Ureter (tissue), 1 donor: ENCODE data around the gene COL4A1. TPM values are rescaled to one million over a fixed set of nuclear protein-coding genes. Genes with fewer than 3 reads are reported as not detected.
A peak's percentile ranks its signal among the peaks of the same experiment; 100 is the strongest.

Source experiments
- DNase-seq: peaks from one replicate; pipeline ENCODE4 v3.0.0-alpha.2; 2020; ENCODE audit warnings: low spot score
- total RNA-seq: library from RNA; stranded (reverse); gene quantifications from one replicate; pipeline ENCODE4 v1.2.4, GENCODE V29; 2023
- donor health status: DM: yes; HTN: yes; CAD: no.

Gene COL4A1
- total RNA-seq, 1 donor from 2014 or later: 144 TPM

DNA sequence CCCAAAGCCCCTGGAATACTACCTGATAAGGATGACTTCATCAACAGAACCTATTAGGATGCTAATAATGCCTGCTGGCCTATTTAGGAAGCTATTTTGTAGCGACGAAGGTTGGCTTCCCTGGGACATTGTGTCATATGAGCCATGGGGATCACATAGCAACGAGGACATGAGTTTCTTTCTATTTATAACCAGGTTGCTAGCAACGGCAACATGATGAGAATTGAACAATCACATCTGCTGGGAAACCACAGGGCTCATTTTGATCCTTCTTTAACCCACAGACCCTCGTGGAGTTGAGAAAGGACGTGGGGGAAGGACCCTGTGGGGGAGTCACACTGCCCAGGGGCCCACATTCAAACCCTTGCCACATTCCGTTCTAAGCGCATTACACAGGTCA lies 172.2 kb downstream of the COL4A1 start:
- DNase-seq: no peak

DNA sequence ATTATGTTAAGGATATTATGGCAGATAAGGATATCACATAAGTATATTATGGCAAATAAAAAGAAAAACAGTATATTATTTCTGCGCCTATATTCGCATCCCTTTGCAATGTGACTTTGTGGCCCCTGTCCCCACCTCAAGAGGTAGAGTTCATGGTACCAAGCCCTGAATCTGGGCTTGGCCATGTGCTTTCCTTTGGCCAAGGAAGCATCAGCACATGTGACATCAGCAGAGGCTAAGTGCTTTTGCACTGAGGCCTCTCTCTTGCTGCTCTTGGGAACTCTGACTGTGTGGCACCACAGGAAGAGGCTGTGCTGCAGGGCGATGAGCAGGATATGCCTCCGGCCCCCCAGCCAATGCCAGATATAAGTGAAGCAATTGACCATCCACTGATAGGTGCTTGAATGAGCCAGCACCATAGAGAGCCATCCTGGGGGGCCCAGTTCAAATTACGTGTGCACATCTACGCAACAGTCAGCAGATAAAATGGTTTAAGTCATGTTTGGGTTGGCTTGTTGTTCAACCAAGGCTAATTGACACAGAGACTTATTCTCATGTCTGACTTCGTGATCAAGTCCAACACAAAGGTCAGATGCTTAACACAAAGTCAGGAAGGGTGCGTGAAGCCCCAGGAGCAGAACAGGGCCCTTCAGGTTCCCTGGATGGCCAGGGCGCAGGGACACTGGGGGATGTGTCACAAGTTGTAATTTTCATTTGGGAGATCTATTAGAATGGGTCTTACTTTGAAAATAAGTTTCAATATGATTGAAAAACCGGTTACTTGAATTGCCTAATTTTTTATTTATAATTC lies 173.3 kb downstream of the COL4A1 start:
- no peak for DNase-seq

DNA sequence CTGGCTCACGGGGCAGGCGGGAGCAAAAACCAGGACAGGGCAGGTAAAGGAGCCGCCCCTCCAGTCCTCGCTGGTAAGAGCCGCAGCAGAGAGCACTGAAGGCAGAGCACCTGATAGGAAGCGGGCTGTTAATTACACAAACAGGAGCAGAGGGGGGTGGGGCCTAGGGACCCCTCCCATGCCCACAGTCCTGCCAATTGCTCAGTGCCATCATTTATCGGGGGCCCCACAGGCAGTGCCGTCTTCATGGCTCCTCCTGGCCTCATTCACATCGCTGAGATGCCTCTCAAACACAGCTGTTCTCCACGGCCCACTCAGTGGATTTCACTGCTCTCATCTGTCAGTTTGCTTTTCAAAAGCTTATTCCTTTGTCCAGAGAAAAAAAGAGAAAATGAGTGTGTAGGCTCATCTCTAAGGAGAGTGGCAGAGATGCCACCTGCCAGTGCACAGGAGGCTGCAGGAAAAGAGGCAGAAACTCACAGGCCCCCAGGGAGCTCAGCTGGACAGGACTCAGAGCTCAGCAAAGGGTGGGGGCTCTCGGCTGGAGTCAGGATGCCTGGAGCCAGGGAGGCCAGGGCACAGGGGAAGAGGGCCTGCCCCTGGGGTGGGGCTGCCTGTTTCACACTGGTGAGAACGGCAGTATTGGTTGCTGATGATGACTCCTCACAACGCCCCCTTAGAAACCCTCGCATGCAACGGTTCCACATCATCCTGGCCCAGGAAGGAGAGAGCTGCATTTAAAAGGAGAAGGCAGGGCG lies 174.6 kb downstream of the COL4A1 start:
- DNase-seq: no peak

DNA sequence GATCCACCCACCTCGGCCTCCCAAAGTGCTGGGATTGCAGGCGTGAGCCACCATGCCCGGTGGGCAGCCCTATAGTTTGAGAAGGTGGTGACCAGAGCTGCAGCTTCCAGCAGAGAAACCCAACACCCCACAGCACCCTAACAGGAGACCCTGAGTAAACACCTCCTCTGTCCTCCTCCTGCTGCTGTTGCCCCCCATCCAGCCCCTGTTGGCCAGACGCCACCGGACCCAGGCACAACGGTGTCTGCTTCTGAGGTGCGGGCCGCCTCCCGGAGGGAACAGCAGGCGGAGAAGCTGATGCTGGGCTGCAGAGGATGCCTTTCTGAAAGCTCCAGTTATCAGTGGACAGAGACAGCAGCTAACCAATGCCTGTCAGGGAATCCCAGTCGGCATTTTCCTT lies 175.5 kb downstream of the COL4A1 start:
- DNase-seq: no peak

DNA sequence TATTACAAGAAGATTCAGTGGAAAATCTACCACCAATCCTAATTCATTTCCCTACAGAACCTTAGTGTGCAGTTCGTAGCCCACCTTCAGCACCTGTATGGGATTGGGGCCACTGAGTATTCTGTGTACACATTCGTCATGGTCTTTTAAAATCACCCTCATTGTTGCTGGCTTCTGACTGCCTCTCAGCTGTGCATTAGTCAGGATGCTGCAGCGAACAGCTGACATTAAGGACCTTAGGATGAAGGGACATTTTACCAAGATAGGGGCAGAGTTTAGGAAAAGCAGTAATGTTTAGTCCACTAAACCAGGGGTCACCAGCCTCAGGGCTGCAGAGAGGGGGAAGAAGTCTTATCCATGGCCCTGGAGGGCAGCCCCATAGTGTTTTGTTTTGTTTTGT lies 176.5 kb downstream of the COL4A1 start:
- no peak for DNase-seq

DNA sequence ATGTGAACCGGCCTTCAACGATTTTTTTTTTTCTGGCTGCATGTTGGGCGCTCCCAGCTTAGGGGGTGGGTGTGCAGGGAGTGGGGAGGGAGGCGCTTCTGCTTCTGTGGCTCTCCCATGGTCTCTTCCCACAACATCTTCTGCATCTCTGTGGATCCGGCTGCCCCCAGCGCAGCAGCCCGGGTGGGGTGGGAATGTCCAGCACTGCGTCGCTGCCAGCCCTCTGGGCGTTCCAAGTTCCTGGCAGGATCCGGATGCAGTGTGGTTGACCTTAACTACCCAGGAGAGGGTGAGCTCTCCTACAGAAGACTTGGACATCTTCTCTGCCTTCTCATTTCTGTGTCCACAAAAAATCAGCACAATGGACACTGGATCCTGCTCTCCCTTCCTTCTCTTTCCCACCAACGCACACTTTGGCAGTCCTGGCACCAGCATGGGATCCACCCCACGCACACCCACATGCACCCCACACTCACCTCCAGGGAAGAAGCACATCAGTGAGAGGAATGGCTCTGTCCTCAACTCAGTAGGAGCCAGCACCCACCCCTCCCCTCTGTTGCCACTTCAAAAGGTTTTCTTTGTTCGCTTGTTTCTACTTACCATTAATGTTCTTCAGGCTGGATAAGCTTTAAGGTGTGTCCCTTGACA lies 177.3 kb downstream of the COL4A1 start:
- no peak for DNase-seq

DNA sequence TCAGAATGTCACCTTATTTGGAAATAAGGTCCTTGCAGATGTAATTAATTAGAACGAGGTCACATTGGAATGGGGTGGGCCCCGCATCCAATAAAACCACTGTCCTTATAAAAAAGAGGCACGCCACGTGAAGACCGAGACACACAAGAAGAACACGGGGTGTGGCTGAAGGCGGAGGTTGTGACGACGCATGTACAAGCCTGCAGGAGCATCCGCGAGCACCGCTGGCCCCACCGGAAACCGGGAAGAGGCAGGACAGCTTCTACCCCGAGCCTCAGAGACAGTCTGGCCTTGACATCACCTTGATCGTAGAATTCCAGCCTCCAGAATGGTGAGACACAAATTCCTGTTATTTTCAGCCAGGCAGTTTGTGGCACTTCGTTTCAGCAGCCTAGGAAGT lies 177.9 kb downstream of the COL4A1 start:
- no peak for DNase-seq

DNA sequence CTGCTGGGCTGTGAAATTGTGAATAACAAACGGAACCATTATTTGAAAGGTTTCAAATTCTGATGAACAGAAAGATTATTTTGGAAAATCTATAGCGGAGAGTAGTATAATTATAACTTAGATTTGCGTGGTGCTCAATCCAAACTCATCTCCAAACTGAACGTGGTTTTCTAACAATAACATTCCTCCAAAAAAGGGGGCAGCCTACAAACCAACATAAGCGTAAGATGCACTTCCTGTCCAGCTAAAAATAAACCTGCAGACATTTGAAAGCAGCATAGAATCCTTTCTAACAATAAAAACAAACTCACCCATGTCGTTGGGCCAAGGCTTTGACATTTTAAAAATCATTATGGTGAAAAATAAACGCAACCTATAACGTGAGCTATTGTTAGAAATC lies 178.4 kb downstream of the COL4A1 start:
- DNase-seq: no peak

DNA sequence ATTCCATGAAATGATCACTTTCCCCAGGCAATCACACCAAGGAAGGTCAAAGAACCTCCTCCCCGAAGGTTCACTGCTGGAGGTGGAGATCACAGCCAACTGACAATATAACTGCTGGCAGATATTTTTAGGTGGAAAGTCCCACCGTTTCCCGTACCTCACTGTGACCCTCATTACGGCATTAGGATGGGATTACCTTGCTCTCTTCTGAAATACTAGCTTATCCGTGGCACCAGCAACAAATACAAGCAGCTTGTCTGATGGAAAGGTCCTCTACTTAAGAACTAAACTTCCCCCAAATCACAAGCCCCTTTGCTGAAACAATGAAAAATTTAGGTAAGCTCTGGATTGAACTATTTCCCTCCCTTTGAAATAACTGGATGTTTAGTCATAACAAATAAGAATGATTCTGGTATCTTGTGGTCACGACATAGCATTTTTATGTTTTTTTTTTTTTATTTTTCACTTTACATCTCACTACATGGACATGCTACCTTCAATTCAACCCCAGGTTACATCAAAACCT lies 178.9 kb downstream of the COL4A1 start:
- no peak for DNase-seq

DNA sequence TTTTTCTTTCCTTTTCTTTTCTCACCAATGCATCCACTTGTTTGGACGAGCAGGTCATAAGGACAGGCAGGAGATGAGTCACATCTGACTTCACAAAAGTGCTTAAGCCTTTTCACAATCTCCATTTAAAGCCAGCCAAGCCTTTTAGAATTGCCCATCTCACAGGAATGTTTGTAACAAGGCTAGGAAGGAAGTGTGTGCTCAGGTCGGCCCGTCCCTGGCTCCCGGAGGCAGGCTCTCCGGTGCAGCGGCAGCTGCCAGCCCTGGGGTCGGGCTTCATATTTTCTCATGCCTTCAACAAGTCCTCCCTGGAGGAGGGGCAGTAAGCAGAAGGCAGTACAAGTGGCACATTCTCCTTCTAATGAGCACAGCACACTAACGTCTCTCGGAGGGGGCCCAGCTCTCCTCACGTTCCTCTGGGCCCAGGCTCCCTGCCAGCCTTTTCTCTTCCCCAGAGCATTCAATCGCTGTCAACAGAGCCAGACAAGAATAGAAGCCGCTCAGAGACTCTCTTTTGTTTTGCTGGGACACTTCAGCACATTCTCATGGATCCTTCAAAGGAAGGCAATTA lies 180.5 kb downstream of the COL4A1 start:
- peak; percentile 57 for DNase-seq

DNA sequence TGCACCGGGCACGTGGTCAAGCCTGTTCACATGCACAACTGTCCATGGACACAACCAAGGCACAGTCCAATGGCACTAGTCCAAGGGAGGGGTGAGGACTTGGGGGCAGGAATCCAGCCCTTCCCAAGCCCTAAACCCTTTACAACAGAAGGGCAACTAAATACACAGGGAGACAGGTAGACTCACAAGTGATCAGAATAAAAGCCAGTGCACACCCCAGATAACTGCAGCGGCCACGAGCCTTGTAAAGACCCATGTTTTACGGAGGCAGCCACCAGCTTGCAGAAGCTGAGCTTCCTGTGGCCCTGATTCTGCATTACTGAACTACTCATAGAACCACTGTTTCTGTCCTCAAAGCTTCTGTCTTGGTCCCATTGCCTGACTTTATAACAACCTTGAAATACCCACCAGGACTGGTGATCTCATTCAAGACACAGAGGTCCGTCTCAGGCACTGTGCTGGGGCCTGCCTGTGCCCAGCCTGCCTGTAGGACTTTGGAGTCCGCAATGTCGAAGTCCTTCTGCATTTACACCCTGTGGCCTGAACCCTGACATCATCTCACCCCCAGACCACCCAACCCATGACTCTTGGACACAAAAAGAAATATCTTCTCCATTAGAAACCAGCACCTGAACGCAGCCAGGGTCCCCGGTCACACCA lies 181.2 kb downstream of the COL4A1 start:
- DNase-seq: no peak

DNA sequence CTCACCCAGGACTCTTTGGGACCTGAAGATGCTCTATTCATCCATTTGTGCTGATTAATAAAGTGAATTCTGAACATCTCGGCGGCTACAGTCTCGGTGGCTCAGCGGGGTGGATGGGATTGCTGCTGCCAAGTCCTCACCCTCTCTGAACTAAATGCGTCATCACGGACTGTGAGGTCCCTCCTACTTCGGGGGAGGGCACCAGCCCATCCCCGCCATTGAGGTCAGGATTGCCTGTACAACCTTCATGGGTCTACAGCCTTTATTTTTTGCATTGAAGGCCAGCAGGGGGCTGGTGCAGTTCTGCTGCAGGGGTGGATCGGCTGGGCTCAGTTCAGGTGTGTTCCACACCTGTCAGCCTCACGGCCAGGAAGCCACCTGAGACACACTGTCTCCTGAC lies 181.8 kb downstream of the COL4A1 start:
- no peak for DNase-seq

DNA sequence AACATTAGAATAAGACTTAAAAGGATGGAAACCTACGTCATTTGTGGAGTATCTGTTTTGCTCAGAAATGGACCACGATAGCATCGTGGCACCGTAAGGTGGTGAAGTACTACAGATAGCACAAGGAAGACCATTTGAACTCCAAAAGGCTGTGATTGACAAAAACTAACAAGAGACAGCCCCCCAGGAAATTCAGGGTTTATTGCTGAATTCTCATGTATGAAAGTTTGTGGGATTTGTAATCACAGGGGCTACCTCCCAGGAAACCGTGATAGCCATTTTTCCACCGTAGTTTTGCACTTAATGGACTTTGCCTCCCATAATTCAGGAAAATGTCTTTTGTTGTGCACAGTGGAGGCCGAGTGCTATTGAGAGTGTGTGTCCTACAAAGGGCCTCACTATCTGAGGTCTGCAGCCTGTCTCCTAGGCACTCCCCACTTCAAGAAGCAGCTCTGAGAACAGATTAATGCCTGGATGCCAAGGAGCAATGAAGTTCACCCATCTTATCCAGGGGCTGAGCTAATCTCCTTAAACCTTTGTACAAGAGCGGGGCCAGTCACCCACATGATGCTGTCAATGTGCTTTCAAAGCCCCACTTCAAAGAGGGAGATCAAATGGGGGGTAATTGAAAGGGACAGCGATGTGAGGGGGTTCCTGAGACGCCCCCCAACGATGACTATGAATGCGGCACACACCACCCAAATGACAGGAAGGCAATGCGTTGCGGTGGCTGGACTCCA lies 182.6 kb downstream of the COL4A1 start:
- no peak for DNase-seq

DNA sequence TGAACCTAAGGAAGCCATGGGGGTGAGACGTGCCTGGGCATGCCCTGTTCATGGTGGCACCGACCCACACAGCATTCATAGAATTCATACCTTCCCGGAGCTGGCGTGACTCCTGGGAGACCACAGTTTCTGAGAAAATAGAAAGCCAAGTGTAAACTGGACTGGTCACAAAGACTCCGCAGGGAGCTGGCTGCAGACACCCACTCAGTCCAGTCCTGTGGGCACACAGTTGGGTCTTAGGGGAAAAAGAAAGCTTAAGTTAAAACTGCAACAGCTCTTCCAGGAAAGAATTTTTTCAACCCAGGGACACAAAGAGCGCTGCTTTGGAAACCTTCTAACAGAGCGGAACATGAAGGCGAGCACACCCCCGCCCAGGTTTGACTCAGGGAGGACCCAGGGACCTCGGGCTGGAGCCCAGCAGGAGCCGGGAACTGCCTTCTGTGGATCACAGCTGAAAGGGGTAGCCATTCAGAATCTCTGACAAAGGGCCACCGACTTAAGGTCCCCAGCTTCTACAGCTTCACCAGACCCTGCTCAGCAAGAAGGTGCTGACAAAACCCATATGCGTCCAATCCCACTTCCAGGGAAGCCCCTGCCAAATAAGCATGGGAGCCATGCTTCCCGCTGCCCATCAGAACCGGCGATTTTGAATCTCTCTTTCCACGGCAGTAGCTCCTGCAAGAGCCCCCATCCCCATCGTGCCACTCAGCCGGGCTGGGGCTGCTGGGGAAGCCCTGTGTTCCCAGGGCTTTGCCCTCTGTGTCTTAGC lies 183.7 kb downstream of the COL4A1 start:
- DNase-seq: no peak

DNA sequence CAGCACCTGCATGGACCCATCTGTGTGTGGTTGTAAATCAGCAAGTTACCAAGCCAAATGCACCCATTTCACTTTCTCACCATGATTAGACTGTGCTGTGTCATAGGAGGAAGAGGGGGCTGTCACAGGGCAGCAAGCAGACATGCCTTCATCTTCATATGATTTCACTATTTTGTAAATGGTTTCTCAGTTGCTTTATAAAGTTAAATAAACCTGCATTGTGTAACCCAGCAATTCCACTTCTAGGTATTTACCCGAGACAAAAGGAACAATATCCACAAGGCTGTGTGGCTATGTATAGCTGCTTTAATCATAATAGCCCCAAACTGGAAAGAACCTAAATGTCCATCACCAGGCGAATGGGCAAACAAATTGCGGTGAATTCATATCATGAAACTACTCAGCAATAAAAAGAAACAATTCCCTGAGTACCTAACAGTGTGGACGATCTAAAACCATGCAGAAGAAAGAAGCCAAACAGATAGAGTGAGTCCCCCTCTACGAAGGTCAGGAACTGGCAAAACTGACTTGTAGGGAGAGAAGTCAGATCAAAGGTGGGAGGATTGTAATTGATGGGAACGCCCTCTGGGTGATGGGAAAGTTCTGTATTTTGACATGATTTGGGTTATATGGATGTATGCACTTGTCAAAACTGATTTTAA lies 185.4 kb downstream of the COL4A1 start:
- no peak for DNase-seq

DNA sequence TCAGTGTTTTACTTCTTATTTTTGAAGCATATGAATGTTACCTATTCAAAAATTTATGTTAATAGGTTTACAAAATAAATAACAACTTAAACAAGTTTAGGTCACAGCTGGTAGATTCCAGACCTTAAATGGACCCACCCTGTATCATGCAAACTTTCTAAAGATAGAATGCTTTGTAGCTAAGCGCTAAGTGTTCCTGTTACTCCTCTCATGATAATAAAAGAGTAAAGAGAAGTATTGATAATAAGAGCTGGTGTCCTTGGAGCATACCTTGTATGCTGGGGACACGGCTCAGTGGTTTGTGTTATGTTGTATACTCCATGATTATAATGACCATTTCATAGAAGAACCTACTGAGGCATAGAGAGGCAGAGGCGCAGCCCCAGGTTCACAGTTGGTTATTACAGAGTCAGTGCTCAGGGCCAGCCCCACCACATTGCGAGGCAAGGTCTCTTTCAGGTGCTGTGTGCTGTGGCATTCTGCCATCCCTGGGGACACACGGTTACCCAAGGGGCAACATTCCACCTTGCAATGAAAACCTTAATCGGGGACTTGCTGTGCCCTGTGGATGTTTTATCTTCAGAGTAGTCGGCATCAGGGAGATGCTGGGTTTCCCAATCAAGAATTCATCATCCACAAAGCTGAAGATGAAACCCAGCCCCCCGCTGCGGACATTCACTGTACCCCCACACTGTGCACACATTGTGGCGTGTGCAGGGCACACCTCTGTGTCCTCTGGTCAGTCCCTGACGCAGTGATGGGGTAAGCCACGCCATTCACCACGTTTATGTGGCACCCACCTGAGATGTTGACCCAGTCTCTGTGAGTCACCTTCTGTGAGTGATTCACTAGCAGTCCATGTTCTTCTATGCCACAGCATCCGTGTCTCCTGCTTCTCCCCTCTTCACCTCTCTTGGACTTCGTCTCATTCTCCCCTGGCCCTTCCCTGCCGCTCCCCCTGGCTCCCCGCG lies 186.7 kb downstream of the COL4A1 start:
- DNase-seq: no peak

DNA sequence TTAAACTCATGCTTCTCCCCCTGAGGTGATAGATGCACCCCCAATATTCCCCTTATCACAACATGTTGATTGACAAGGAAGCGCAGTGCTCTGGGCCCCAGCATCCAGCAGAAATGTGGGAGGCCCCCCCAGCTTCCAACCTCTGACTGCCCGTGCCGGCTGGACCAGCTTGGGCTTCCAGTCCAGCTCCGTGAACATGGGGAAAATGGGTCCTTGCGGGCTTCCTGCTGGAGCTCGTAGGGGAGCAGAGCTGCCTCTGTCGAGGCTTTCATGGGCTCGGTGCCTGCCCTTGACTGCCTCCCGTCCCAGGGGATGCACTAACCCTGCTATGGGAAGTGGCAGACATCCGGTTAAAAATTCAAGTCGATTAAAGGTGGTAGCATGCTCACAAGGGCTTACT lies 188.9 kb downstream of the COL4A1 start:
- peak; percentile 17 for DNase-seq

DNA sequence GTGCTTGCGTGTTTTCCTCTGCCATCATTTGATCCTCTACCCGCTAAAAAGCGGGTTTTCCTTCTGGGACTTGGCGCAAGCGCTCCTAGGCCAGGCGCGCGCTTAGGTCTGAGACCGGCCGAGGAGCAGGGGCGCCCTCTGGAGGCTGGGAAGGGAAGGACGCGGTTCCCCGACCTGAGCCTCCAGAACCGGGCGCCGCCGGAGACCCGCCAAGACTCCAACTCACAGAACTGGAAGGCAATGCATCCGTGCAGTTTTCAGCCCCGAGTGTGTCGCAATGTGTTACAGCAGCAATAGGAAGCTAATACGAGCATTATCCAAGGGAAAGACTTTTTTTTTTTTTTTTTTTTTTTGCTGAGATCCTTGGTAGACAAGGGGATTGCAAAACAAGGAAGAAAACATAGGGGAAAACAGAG lies 190.9 kb downstream of the COL4A1 start:
- peak; percentile 40 for DNase-seq
